NCI-H774 (cell line): ENCODE data around the gene DTWD2.
"Not testable (repeated sequence)": the region's sequence is repeated elsewhere in the genome, so short reads cannot be mapped to it uniquely, and the experiment has no call there.

Source experiments
- DNase-seq: peaks from one replicate; lab custom pipeline; 2025; lab: John Stamatoyannopoulos, UW

The DTWD2 gene

GRCh38 chr5:118950354-118950753 lies 38.0 kb downstream of the DTWD2 start:
- not testable (repeated sequence) for DNase-seq

DNA sequence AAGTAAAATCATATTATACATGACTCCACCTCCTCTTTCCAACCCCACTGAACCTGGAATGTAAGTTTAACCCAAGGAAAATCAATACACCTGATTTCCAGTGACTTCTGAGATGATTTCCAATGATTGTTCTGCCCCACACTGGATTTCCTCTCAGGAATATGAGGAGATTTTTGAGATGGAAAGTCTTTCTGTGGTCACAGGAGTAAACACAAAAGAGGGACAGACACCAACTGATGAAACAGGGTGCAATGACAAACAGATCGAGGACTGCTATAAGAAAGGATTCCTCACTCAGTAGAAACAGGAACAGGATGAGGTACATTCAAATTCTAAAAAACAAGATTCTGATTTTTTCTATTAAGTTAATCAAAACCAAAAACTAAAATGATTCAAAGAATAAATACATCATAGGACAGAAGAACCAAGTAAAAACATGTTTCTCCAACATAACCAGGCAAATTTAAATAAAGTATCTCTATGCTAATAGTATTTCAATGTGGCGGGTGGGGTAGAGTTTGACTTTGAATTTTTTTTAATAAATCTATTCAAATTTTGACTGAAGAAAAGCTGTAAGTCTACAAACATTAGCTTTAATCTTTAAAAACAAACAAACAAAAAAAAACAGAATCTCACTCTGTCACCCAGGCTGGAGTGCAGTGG lies 42.1 kb downstream of the DTWD2 start:
- DNase-seq = no peak

DNA sequence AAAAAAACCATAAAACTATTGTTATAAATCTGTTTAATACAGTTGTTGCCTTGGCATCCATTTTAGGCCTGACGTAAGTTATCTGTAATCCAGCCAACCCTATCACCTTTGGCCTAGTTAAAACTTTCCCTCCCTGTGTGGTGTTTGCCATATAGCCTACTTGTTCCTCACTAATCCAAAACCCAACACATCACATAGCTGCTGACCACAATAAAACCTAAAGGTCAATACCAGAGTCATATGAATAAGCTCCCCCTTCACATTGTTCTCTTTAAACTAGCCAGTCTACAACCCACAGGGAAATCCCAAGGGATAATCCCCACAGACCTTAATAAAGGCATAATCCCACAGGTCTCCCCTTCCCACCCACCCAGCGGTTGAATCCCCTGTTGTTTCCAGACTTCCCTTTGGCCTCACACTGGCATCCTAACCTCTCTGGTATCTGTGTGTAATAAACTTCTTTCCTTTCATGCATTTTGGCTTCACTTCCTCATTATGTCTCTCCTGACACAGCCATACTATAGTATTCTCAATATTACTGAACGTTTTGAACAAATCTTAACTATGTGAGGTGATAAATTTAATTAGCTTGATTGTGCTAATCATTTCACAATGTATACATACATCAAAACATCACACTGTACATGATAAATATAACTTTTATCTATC lies 50.8 kb downstream of the DTWD2 start:
- DNase-seq = no peak

DNA sequence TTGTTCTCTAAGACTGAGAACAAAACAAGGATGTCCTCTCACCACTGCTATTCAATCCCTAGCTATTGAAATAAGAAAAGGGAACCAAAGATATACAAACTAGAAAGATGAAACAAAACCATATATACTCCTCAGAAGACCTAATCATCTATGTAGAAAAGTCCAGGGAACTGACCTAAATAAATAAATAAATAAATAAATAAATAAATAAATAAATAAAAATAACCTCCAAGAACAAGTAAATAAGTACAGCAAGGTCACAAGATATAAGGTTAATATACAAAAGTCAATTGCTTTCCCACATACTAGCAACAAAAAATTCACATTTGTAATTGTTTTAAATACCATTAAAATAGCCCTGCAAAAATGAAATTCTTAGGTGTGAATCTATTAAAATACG lies 54.6 kb downstream of the DTWD2 start:
- DNase-seq = no peak

GRCh38 chr5:118931564-118931963 lies 56.8 kb downstream of the DTWD2 start:
- no peak for DNase-seq

- no peak for DNase-seq
These were observed 64.3 kb downstream of the DTWD2 start for GRCh38 chr5:118924006-118924389.

GRCh38 chr5:118923295-118924005 lies 64.9 kb downstream of the DTWD2 start:
- no peak for DNase-seq

DNA sequence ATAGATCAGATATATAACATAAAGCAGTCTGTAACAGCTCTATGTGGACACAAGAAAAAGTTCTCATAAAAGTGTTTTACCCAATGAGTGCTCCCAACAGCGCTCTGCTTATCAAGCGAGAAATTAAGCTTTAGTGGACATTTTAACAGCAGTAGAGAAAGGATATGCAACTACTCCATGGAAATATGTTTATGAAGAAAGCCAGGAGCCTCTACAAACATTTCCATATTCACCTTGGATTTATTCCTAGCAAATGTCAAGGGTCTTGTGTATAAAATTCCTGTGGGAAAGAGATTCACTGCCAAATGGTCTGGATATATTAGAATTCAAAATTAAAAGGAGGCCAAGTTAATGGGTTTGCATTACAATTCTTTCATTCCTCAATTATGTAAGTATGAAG lies 66.5 kb downstream of the DTWD2 start:
- no peak for DNase-seq

DNA sequence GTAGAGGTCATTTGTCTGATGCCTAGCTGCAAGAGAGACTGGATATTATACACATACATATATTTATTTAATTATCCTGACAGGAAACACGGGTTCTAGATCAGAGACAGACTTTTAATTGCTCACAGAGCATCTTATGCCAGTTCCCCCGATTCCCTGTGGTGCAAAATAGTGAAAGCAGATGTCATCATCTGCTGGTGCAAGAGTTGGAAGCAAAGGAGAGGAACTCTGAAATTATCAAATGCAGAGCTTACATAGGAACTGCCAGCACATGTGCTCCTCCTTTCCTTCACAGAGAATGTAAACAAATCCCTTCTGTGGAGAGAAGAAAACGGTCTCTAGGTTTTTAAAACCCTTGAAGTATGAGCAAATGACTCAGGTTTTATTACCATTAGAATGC lies 69.3 kb downstream of the DTWD2 start:
- DNase-seq = no peak

DNA sequence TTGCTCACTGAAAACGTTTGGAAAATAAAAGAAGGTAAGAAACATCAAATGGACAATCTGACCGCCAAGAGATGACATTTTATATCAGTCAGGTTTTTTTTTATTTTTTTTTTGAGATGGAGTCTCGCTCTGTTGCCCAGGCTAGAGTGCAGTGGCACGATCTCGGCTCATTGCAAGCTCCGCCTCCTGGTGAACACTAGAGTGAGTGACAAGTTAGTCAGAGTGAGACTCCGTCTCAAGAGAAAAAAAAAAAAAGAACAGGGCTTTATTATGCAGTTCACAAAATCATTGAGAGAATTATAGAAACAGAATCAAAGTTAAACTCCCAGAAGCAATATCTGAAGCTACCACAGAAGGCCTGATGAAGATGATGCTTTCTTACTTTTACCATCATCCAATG lies 70.1 kb downstream of the DTWD2 start:
- no peak for DNase-seq

DNA sequence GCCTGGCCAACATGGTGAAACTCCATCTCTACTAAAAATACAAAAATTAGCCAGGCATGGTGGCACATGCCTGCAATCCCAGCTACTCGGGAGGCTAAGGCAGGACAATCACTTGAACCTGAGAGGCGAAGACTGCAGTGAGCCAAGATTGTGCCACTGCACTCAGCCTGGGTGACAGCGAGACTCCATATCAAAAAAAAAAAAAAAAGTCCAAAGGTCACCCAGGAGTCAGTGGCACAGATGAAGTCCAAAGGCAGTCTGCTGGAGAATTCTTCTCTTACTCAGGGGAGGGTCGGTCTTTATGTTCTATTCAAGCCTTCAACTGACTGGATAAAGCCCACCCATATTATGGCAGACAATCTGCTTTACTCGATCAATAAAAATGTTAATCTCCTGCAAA lies 80.8 kb downstream of the DTWD2 start:
- not testable (repeated sequence) for DNase-seq

DNA sequence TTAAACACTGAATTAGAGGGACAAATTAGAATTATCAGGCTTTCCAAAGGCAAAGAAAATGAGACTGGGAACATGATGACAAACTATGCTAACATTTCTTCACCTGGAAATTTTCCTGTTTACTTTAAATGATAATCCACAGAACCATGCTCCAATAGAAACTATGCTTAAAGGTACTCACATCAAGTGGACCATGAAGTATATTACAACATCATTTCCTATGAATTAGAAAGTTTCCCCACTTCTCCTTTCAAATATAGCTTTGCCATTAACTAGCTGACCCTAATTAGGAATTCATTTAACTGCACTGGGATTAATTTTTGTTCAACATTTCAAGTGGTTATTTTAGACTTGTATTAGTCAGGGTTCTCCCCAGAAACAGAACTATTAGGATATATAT lies 81.4 kb downstream of the DTWD2 start:
- no peak for DNase-seq

GRCh38 chr5:118905196-118905595 lies 83.2 kb downstream of the DTWD2 start:
- no peak for DNase-seq

DNA sequence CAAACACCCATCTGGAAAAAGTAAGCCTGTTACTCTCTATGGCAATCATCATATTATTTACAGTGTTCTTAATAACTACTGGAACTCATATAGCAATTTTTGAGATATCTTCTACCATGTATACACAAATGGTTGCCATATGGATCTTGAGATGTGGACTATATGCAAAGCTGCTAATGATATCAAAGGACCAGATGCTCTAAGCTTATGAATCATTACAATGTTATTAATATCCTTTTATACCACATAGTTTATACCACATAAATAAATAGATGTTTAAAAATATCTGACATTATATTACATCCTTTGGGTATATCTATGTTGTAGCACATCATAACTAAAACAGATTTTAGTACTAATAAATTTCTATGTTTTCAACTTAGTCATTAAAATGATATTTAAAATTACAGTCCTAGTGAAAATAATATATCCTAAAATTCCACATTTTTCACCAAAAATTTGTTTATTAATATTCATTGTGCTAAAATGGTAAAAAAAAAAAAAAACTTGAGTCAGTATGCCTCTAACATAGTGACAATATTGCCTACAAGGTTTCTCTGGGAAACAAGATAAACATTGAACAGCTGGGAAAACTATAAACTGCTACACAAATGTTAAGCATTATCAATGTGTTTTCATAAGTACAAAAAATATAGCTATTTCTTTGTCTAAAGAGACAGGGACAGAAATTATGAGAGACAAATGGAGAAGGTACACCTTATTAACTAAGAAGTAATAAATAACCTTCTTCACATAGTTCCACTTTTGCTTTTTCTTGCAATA lies 85.5 kb downstream of the DTWD2 start:
- no peak for DNase-seq

GRCh38 chr5:118894709-118895108 lies 93.6 kb downstream of the DTWD2 start:
- no peak for DNase-seq

DNA sequence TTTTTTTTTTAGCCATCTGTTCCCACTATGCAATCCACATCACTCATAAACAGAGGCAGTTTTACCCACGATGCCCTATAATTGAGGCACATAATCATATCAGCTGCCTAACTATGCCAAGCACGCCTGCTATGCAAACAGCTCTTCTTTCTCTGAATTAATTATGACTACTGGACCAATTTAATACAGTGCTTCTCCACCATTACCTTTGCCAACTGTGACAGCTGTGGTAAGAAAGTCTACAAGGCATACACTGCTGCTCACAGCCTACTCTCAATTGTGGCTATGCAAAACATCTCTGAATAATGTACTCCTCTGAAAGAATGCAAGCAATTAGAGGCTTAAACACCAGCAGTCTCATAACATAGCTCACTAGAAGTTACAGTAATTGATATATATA lies 97.1 kb downstream of the DTWD2 start:
- peak; percentile 44 for DNase-seq

DNA sequence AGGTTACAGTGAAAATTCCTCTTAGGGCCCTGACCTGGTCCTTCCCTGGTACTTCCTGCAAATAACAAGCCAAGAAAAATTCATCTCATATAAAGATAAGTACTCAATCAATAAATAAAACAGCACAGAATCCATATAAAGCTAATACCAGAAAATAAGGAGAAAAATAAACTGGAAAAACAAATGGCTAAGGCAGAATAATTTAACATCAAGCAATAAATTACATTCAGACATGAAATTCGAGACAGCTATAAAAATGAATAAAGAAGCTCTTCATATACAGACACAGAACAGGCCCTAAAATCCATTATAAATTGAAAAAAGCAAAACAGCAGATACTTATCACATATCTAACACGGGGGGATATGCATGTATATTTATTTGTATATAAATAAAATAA lies 99.2 kb downstream of the DTWD2 start:
- no peak for DNase-seq

DNA sequence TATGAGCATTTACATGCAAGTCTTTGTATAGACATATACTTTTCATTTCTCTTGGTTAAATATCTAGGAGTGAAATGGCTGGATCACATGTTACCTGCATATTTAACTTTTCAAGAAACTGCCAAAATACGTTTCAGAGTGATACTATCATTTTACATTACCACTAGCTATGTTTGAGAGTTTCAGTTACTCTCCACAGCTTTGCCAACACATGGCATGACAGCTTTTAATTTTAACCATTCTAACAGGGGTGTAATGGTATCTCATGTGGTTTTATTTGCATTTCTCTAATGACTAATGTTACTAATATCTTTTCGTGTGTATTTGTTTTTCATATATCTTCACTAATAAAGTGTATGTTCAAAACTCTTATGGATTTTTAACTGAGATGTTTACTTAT lies 99.8 kb downstream of the DTWD2 start:
- DNase-seq = no peak

DNA sequence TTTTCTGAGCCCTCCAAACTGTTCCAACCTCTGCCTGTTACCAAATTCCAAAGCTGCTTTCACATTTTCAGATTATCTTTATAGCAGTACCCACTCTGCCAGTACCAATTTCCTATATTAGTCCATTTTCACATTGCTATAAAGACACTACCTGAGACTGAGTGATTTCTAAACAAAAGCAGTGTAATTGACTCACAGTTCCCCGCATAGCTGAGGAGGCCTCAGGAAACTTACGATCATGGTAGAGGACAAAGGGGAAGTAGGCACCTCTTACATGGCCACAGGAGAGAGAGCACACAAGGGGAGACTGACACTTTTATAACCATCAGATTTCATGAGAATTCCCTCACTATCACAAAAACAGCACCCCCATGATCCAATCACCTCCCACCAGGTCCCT lies 105.0 kb downstream of the DTWD2 start:
- no peak for DNase-seq

DNA sequence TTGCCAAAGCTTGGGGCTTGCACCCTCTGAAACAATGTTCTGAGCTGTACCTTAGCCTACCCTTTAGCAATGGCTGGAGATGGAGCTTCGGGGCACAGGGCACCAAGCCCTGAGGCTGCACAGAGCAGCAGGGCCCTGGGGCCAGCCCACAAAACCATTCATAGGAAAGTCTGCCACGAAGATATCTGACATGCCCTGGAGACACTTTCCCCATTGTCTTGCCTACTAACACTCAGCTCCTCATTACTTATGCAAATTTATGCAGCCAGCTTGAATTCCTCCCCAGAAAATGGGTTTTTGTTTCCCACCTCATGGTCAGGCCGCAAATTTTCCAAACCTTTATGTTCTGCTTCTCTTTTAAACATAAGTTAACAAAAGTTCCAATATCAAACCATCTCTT lies 105.7 kb downstream of the DTWD2 start:
- DNase-seq = no peak

GRCh38 chr5:118876852-118877251 lies 111.5 kb downstream of the DTWD2 start:
- DNase-seq = not testable (repeated sequence)

DNA sequence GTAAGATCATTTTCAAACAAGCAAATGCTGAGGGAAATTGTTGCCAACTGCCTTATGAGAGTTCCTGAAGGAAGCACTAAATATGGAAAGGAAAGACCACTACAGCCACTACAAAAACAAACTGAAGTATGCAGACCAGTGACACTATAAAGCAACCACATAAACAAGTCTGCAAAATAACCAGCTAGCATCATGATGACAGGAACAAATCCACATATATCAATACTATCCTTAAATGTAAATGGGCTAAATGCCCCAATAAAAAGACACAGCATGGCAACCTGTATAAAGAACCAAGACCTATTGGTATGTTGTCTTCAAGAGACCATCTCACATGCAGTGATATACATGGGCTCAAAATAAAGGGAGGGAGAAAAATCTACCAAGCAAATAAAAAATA lies 113.2 kb downstream of the DTWD2 start:
- no peak for DNase-seq

GRCh38 chr5:118873417-118873816 lies 114.9 kb downstream of the DTWD2 start:
- no peak for DNase-seq
